GM21526 (cell line): ENCODE measurements around the gene PRKAG2.
"Not testable (repeated sequence)": the region's sequence is repeated elsewhere in the genome, so short reads cannot be mapped to it uniquely, and the experiment has no call there.

Source experiments
- ATAC-seq: cut with Tn5 transposase; IDR thresholded peaks from one replicate; pipeline ENCODE4 v1.9.1; 2021; ENCODE audit warnings: moderate library complexity; ENCODE audit not compliant: unreplicated experiment, low FRiP score

Gene PRKAG2

DNA sequence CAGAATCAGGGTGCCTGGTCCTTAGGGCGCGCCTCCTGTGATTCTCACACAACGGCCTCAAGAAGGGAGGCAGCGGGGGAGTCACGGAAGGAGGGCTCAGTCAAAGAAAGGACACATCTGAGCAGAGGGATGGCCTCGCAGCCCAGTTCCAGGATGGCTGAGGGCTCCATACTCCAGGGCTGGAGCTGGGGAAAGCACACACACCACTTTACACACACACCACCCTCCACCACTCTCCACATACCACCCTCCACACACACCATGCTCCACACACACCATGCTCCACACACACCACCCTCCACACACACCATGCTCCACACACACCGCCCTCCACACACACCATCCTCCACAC, 22.2 kb downstream of the PRKAG2 start:
- no peak for ATAC-seq

GRCh38 chr7:151853896-151854719, 22.8 kb downstream of the PRKAG2 start:
- no peak for ATAC-seq

DNA sequence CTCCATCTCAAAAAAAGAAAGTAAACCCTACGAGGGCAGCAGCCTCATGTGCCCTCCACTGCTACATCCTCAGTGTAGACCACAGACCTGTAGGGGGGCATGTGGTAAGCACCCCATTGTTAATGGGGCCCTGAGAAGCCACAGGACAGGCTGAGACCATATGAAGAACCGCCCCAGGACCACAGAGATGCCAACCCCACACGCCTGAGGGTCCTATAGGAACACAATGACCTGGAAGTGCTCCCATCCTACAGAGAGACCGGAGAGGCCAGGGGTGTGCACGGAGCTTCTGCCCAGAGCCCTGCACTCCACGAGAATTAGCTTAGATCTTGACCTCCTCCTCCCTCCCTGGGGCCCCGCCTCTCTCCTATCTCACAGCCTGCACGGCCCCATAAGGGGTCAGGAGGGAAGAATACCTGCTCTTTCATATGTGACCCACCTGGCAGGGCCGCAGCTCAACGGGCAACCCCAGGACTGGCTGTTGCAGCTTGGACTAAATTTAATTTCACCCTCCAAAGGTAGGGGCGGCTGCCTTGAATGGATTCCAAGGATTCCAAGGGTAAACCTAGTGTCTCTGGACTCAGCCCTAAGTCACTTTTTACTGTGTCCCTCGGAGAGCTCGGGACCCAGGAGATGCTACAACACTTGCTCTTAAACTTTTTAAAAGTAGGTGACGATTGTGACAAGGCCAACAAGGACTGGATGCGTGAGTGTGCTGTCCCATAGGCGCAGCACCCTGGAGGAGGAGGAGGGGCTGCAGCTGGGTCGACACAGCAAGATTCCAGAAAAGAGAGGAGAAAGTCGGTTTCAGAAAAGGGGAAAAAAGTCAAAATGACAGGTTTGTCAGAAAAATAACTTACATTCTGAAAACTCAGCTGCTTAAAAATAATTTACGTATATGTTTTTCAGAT, 24.2 kb downstream of the PRKAG2 start:
- no peak for ATAC-seq

- no peak for ATAC-seq
These were observed 25.1 kb downstream of the PRKAG2 start for GRCh38 chr7:151851782-151852181.

DNA sequence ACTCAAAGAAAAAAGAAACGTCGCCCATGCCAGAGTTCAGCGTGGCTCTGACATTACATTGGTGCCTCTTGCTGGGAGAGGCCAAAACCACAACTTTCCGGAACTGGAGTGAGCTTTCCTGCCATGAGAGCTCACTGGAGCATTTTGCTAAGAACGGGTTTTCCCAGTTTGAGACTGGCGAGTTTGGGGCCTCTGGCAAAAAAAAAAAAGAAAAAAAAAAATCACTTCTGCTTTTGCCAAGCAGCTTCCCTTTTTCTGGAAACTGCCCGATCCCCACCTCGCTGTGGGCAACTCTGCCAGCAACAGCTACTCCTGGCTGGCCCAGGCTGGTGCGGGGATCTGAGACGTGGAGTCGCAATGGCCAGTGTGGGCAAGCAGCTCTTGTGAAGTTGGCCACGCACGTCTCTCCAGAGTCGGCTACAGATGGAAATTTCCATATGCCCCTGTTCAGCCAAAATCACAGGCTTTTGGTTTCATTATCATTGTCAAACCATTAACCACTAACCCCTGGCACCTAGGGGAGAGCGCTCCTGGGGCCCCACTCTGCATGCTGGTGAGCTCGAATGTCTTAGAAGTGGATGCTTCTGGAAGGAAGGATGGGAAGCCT, 25.7 kb downstream of the PRKAG2 start:
- no peak for ATAC-seq

DNA sequence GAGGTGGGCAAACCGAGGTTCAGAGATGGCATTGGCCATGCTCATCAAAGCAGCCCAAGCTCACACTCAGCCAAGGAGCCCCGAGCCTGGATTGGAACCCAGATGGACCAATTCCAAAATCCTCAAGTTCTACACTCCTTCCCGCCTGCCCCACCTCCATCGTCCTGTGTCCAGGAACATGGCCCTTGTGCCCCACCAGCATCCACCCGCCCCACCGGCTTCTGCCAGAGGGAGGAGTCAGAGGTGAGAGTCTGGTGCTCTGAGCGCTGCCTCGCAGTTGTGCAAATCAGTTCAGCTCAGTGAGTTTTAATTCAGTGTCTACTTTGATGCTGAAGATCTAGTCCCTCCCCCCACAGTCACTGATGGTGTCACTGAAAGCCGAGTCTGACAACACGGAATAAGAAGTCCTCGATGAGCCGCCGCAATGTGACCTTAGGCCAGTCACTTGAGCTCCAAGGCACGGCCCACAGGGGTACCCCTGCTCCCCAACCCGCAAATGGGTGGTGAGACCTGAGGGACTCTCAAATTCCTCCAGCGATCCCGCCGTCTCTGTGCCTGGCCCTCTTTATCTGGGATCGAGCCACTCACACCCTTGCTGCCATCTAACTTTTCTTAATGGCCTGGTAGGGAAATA, 26.3 kb downstream of the PRKAG2 start:
- ATAC-seq, result no peak

DNA sequence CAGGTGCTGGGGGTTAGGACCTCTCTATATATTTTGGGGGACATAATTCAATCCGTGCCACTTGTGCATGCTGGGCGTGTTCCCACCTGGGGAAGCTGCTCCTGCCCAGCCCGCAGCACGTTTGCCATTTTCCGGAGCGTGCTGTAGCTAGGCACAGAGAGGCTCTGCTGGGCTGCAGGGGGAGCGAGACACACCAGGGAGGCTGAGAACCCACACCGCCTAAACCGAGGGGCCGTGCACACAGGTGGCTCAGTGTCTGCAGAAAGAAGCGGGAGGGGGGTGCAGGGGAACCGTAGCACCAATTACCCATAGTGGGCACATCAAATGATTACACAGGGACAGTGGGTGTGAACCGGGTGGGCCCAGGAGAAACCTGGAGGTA, 27.0 kb downstream of the PRKAG2 start:
- no peak for ATAC-seq

DNA sequence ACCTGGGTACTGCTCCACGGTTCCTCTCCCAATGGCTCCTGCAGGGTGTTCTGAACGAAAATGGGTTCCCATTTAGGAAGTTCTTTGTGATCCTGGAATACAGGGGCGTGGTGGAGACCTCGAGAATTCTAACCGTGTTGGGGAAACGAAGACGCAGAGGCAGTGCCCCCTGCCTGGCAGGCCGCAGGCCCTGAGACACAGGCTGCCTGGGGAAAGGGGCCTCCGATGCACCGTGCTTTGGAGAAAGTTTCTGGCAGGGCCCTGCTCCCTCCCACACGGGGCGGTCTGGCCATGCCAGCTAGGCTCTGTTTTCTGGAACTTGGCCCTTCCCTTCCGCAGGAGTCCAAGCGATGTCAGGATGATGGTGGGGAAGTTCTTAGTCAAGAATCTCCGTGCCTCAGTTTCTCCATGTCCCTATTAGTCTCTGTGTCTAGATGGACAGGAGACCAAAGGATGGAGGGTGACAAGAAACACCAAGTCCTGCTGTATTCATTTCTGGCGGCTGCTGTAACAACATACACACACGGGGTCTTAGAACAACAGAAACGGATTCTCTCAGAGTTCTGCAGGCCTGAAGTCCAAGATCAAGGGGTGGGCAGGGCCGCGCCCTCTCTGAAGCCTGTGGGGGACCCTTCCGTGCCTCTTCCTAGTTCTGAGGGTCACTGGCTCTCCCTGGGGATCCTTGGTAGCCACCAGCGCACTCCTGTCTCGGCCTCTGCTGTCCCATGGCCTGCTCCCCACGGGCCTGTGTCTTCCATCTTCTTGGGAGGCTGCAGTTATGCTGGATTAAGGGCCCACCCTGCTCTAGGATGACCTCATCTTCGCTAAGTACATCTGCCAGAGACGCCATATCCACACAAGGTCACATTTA, 27.7 kb downstream of the PRKAG2 start:
- no peak for ATAC-seq

DNA sequence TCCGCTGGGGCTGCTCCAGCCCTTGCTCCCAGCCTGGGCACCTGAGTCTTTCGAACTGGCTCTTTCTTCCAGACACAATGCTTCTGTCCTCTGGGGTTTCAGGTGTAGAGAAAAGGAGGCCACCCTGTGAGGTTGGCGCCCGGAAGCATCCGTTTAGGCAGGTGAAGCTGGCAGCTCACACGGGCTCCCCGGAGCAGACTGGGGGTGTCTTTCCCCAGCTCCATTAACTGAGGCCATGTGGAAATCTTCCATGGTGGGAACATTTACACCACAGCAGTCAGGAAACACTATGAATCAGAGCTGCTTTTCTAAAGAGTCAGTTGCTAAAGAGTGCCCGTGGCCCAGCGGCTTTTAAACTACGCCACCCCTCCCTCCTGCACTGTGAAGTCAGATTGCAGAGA, 29.2 kb downstream of the PRKAG2 start:
- ATAC-seq, result no peak

DNA sequence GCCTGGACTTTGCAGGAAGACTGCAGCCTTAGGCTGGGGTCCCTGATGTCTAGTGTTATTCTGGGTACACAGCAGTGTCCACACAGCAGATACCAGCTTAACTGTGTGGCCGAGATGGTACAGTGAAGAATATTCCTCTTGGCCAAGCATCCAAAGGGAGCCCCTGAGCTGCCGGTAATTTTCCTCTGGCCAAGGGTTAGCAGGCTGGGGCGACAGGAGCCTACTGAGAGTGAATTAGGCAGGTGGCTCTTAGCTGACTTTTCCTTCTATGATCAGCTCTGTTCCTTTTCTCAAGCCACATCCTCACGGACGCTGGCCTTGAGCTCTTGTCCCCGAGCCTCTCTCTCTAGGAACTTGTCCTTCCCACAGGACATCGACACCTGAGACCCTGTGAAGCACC, 29.8 kb downstream of the PRKAG2 start:
- ATAC-seq, result no peak

- ATAC-seq, result no peak
These were observed 31.3 kb downstream of the PRKAG2 start for GRCh38 chr7:151845412-151846205.

- no peak for ATAC-seq
These were observed 32.1 kb downstream of the PRKAG2 start for GRCh38 chr7:151844825-151845200.

- ATAC-seq, result no peak
These were observed 32.7 kb downstream of the PRKAG2 start for GRCh38 chr7:151844071-151844824.

- no peak for ATAC-seq
These were observed 33.7 kb downstream of the PRKAG2 start for GRCh38 chr7:151843181-151843580.

- not testable (repeated sequence) for ATAC-seq
These were observed 35.4 kb downstream of the PRKAG2 start for GRCh38 chr7:151841395-151842051.

DNA sequence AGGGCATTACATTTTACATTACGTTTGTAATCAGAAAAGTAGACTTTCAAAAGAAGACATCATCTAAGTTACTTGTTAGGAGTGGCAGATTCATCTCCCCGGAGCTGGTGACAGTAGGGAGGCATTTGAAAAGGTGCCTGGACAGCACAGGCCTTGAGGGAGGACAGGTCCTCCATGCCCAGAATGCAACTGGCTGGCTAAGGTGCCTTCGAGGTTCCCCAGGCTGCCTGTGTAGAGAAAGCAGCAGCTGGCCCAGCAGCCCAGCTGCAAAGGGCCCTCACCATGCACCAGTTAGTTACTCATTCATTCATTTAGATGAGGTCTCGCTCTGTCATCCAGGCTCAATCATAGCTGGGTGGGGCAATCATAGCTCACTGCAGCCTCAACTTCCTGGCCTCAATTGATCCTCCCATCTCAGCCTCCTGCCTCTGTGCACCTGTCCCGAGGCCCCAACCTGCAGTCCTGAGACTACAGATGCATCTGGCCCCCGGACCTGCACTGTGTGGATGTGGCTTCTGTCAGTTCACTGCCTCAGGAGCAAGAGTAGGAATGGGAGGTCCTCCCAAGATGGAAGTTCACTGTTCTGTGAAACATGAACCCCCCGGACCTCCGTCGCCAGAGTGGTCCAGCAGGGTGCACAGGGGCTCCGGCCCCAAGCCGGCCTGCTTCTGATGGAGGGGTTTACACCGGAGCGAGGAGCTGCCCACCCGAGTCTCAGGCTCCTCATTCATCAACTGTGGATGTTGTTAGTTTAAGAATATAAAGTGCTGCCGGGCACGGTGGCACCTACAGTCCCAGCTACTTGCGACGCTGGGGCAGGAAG, 36.6 kb downstream of the PRKAG2 start:
- no peak for ATAC-seq

DNA sequence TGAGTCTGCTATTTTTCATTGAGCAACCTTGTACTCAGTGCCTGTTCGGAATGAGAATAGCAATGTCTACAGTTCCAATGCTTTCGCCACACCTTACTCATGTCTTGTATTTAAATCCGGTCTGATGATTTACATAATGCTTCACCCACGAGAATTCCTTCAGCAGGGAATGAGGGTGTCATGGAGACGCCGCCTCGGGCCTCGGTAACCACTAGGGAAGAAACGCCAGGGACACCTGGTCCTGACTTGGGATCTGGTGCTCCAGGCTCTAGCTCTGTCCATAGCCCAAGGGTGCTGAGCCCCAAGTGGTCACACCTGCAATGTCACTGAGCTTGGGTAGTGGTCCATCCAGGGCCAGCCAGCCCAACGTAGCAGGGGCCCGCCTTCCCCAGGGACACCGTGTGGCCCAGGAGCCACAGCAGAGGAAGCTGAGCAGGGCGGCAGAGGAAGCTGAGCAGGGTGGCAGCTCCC, 37.4 kb downstream of the PRKAG2 start:
- ATAC-seq, result no peak
